Mucosa of rectum (tissue), 2 donors: ENCODE data around the gene TMEFF2.

Experiments
- H3K27ac ChIP-seq, 2 donors: one replicate each; pipeline ENCODE4 v1.7.0; 2013; ENCODE audit warnings: inconsistent platforms in 2 of 2, low read depth in 2 of 2, low read length in 2 of 2
- H3K27me3 ChIP-seq, 2 donors: one replicate each; pipeline ENCODE4 v1.7.0; 2013; ENCODE audit warnings: low read length in 2 of 2; ENCODE audit not compliant: control insufficient read depth in 2 of 2, insufficient read depth in 2 of 2
- H3K36me3 ChIP-seq, 2 donors: one replicate each; pipeline ENCODE4 v1.7.0; 2013; ENCODE audit warnings: low read length in 2 of 2; ENCODE audit not compliant: control insufficient read depth in 2 of 2, insufficient read depth in 2 of 2
- H3K4me1 ChIP-seq, 2 donors: one replicate each; pipeline ENCODE4 v1.7.0; 2013; ENCODE audit warnings: low read length in 2 of 2, mild to moderate bottlenecking in 1 of 2; ENCODE audit not compliant: control insufficient read depth in 2 of 2, insufficient read depth in 2 of 2
- H3K4me3 ChIP-seq, 2 donors: one replicate each; pipeline ENCODE4 v1.7.0; 2013; ENCODE audit warnings: low read length in 2 of 2
- H3K9ac ChIP-seq, 2 donors: one replicate each; pipeline ENCODE4 v1.7.0; 2013; ENCODE audit warnings: low read length in 2 of 2, low read depth in 1 of 2, mild to moderate bottlenecking in 1 of 2
- H3K9me3 ChIP-seq, 2 donors: one replicate each; pipeline ENCODE4 v1.7.0; 2013; ENCODE audit warnings: low read length in 2 of 2; ENCODE audit not compliant: control insufficient read depth in 2 of 2
- donor health status: healthy.
- donor health status: Normal muscosa, but diverticular disease.

The TMEFF2 gene

DNA sequence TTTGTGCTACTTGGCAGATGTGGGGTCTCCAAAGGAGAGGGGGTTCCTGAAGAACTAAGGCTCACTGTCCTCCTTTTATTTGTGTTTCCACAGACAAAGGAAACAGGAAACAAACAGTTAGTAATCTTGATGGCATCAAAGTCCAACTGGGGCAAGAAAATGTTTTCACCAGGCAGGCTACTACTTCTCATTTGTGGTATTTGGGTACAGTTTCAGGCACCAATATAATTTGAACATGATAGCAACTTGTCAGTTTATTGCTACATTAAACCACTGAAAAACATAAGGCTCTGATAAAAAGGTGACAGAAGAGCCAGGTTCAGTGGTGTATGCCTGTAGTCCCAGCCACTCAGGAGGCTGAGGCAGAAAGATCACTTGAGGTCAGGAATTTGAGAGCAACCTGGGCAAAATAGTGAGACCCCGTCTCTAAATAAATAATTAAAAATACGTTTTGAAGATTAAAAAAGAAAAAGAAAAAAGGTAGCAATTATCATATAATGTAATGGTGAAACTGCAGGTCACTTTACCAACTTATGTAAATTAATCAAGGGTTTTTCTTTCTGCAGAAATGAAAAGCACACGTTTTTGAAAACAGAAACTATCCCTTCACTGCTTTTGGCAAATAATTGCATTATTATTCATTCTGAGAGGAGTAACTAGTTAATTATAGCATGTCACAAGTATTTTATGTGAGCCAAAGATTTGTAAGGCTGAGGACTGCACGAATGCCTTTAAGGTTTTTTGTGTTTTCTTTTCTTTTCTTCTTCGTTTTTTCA lies 190.4 kb downstream of the TMEFF2 start:
- no peaks in the 10 kb centered on the region for H3K9me3 ChIP-seq
- H3K36me3 ChIP-seq, result no peaks in the 10 kb centered on the region
- no peak overlapping the region for H3K27ac ChIP-seq

DNA sequence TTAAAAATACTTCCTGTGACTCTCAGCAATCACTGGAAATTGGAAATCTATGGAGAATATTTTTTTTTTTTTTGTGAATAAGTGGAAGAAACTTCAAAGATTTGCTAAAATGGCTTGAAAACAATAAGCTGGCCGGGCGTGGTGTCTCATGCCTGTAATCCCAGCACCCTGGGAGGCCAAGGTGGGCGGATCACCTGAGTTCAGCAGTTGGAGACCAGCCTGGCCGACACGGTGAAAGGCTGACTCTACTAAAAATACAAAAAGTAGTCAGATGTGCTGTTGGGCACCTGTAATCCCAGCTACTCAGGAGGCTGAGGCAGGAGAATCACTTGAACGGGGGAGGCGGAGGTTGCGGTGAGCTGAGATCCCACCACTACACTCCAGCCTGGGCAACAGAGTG lies 192.3 kb downstream of the TMEFF2 start:
- Histone ChIP-seq H3K4me1 (no peaks in the 10 kb centered on the region), H3K9me3 (no peaks in the 10 kb centered on the region), H3K27ac (no peak overlapping the region), H3K27me3 (no peaks in the 10 kb centered on the region), H3K9ac (no peak overlapping the region), H3K36me3 (no peaks in the 10 kb centered on the region), H3K4me3 (no peak overlapping the region)

More for the DNA sequence above, 190.4 kb downstream of the TMEFF2 start:
- Histone ChIP-seq H3K4me3 (no peak overlapping the region), H3K4me1 (no peaks in the 10 kb centered on the region), H3K9ac (no peak overlapping the region), H3K27me3 (no peaks in the 10 kb centered on the region)

DNA sequence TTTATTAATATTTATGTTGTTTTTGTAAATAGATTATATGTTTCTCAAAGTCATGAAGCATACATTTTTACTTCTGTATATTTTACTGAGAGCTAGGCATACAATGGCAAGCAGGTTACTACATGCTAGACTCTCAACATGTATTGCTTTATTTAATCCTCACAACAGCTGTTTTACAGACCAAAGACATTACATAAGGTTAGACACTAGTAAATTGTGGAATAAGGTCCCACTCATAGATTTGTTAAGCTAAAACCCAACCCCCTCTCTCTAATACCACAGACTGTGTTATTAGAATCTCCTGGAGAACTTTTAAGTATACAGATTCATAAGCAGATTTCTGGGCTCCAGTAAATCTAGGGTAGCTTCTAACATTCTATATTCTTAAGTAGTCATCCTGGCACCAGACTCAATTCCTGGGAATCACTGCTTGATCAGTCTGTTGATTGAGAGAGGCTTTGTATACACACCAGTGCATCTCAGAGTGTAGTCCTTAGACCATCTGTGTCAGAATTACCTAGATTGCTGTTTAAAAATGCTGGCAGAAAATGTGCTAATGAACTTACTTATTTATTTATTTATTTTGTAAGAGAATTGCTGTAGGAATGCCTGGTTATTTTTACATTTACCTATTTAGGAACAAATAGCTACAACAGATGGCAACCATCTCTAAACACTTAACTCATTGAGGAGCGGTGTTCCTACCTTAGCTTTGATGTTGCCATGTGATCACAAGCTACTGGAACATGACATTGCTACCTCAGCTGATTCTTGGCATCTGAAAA lies 194.3 kb downstream of the TMEFF2 start:
- Histone ChIP-seq H3K9me3 (no peaks in the 10 kb centered on the region), H3K9ac (no peak overlapping the region), H3K36me3 (no peaks in the 10 kb centered on the region), H3K27ac (no peak overlapping the region), H3K27me3 (no peaks in the 10 kb centered on the region), H3K4me1 (no peaks in the 10 kb centered on the region), H3K4me3 (no peak overlapping the region)

DNA sequence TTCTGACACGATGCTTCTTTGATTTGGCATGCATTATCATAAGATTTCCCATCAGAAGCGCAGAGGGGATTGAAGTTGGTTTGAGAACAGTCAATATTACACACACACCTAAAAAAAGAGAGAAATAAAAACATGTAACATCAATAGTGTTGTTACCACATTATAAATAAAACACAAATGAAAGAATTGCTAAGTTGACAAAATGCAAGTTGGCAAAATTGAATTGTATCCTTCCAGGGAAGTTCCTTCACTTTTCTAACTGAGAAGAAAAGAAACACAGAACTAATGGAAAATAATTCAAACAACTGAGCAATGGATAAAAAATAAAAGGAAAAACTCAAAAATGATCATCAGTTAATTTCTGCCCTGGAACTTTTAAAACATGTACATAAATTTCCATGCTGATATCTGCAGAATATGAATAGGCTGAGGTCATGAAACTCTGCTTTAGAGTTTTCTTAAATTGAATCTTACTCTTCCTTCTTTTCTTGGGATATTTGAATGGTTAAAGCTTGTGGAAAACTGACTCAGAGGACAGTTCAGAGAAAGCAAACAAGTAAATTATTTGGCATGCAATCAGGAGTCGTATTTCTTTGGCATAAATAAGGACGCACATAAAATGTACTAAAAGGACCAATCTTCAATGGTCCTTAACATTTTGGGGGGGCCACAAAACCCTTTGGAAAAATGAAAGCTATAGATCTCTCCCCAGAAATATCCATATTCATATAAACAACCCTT lies 195.5 kb downstream of the TMEFF2 start:
- Histone ChIP-seq H3K9me3 (no peaks in the 10 kb centered on the region), H3K4me3 (no peak overlapping the region), H3K9ac (no peak overlapping the region), H3K27me3 (no peaks in the 10 kb centered on the region), H3K36me3 (no peaks in the 10 kb centered on the region), H3K4me1 (no peaks in the 10 kb centered on the region), H3K27ac (no peak overlapping the region)

DNA sequence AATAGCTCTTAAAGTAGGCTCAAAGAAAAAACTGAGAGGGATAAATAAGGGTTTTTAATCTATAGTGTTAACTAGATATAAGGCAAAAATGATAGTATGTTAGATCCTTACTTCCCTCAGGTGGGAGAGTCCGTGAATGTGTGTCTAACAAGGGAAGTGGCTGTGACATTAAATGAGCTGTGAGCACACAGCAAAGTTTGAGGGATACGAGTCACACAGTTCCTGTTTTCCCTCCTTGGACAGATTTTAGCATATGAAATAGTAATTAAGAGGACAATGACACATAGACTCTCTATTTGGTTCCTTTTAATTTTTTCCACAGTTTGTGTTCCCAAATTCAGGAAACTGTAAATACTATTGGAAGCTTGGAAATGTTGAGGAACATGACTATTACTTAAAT lies 199.4 kb downstream of the TMEFF2 start:
- no peak overlapping the region for H3K27ac ChIP-seq
- H3K36me3 ChIP-seq, result no peaks in the 10 kb centered on the region
- no peak overlapping the region for H3K4me3 ChIP-seq
- no peaks in the 10 kb centered on the region for H3K27me3 ChIP-seq
- H3K9me3 ChIP-seq, result no peaks in the 10 kb centered on the region
- no peak overlapping the region for H3K9ac ChIP-seq
- H3K4me1 ChIP-seq, result no peaks in the 10 kb centered on the region

DNA sequence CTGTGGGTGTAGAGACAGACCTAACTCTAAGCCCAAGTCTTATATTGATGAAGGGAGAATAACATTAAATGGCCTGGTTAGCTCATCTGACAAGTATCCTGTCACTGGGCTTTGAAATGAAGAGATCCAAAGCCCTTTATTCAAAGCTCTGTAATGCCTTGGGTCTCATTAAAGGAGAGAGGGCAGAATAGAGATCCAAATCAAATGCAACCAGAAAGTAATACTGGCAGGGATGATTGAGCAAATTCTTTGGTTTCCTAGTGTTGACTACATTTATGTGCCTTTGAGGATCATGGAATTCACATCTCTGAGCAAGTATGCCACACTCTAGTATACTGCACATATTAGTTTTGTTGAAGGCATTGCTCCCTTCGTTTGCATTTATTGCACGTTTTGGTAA lies 200.0 kb downstream of the TMEFF2 start:
- no peaks in the 10 kb centered on the region for H3K27me3 ChIP-seq
- no peaks in the 10 kb centered on the region for H3K36me3 ChIP-seq
- H3K27ac ChIP-seq, result no peak overlapping the region
- H3K9me3 ChIP-seq, result no peaks in the 10 kb centered on the region
- H3K4me3 ChIP-seq, result no peak overlapping the region
- H3K4me1 ChIP-seq, result no peaks in the 10 kb centered on the region
- no peak overlapping the region for H3K9ac ChIP-seq

DNA sequence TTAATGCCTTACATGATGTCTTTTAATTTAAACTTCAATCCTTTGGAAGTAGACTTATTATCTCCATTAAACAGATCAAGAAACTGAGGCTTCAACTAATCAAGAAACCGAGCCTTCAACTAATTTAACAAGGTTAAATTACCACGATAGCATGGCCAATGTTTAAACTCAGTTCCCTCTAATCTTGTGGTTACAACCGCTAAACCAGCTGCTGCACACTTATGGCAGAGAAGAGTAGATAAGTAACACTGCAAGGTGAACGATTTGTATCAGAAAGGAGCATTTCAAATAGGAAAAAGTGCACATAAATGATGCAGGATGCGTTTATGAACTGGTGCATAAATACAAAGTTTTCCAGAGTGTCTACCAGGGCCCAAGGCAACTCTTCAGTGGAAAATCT lies 203.3 kb downstream of the TMEFF2 start:
- no peaks in the 10 kb centered on the region for H3K9me3 ChIP-seq
- no peaks in the 10 kb centered on the region for H3K4me1 ChIP-seq
- no peak overlapping the region for H3K27ac ChIP-seq
- H3K36me3 ChIP-seq, result no peaks in the 10 kb centered on the region
- H3K9ac ChIP-seq, result no peak overlapping the region
- H3K27me3 ChIP-seq, result no peaks in the 10 kb centered on the region
- no peak overlapping the region for H3K4me3 ChIP-seq

DNA sequence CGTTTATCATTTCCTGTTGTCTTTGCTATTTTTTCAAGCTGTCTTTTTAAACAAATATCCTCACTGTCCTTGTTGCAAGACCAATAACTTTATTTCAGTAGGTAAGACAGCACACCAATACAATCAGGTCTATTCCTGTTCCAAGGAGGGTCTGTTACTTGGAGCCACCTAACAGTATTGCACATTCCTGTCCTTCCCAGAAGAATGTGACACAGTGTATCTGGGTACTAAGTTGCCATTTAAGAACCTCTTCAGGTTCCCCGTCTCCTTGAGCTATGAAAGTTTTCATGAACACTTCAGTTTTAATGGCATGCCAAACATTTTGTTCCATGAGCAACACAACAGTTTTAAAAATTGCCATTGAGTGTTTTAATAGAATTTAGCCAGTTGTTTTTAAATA lies 209.0 kb downstream of the TMEFF2 start:
- Histone ChIP-seq H3K4me3 (no peak overlapping the region), H3K4me1 (no peaks in the 10 kb centered on the region), H3K27ac (no peak overlapping the region), H3K9me3 (no peaks in the 10 kb centered on the region), H3K9ac (no peak overlapping the region), H3K36me3 (no peaks in the 10 kb centered on the region), H3K27me3 (no peaks in the 10 kb centered on the region)

DNA sequence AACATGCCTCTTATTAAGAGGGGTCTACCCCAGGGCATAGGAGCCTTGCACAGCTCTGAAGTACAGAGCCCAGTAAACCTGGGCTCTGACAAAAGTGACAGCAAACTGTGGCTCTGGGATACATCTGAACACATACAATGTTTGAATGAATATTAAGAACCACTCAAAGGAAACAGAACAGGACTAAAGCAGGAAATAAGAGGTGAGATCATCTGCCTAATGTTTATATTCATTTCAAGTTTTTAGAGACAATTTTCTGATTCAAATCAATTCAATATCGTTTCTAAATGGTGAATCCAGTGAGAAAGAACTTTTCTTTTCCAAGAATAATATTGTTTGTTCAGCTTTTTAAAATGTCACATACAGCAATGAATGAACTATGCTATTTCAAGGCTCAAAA lies 211.1 kb downstream of the TMEFF2 start:
- H3K4me3 ChIP-seq, result no peak overlapping the region
- no peaks in the 10 kb centered on the region for H3K27me3 ChIP-seq
- H3K36me3 ChIP-seq, result no peaks in the 10 kb centered on the region
- H3K27ac ChIP-seq, result no peak overlapping the region
- H3K4me1 ChIP-seq, result no peaks in the 10 kb centered on the region
- no peak overlapping the region for H3K9ac ChIP-seq
- no peaks in the 10 kb centered on the region for H3K9me3 ChIP-seq

DNA sequence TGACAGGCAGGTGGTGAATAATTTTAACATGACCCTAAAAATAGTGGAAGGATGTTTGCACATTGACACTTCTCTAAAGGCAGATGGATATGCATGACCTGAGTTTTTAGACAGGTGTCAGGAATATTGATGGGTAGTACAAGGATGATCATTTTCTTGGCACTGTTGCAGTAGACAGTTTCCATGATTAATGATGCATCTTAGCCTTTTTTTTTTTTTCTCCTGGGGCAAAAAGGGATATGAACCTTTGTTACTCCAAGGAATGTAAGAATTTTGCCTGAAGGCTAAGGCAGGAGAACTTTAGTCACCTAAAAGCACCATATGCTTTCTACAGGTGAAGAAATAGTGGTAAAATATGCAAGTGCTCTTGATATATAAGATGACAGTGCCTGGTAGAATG lies 211.5 kb downstream of the TMEFF2 start:
- Histone ChIP-seq H3K9ac (no peak overlapping the region), H3K4me1 (no peaks in the 10 kb centered on the region), H3K36me3 (no peaks in the 10 kb centered on the region), H3K4me3 (no peak overlapping the region), H3K27me3 (no peaks in the 10 kb centered on the region), H3K27ac (no peak overlapping the region), H3K9me3 (no peaks in the 10 kb centered on the region)
